Activated CD4-positive, alpha-beta T cell treated with anti-CD3 and anti-CD28 coated beads, Interleukin-2, amount 10 ng/mL, durations not matched to agents 7 days and 5 days (primary cell): Measurements from ENCODE around the gene TCFL5. TPM values are rescaled to one million over a fixed set of nuclear protein-coding genes. Genes with fewer than 3 reads are reported as not detected.

Experiments
- CTCF ChIA-PET: fragments of 350-600 bp; sonication (Branson Sonifier 250); formaldehyde crosslinking; loops from one replicate; lab custom pipeline; 2021; ENCODE audit warnings: antibody characterized with exemption; lab: Charles Lee
- POLR2A ChIA-PET: fragments of 350-600 bp; sonication (Branson Sonifier 250); formaldehyde crosslinking; loops from one replicate; lab custom pipeline; 2021; ENCODE audit warnings: antibody characterized with exemption; lab: Charles Lee
- DNase-seq: peaks from one replicate; pipeline ENCODE4 v3.0.0-alpha.2; 2020
- H3K27ac Mint-ChIP-seq: one replicate; pipeline ENCODE4 v1.8.0; 2021; ENCODE audit warnings: mild to moderate bottlenecking, moderate library complexity, mixed read lengths
- H3K27me3 Mint-ChIP-seq: one replicate; pipeline ENCODE4 v1.8.0; 2021; ENCODE audit warnings: mixed read lengths
- H3K36me3 Mint-ChIP-seq: one replicate; pipeline ENCODE4 v1.8.0; 2021; ENCODE audit warnings: low read depth, mixed read lengths
- H3K4me1 Mint-ChIP-seq: one replicate; pipeline ENCODE4 v1.8.0; 2021; ENCODE audit warnings: mixed read lengths
- H3K4me3 Mint-ChIP-seq: one replicate; pipeline ENCODE4 v1.8.0; 2021; ENCODE audit warnings: mild to moderate bottlenecking, moderate library complexity, mixed read lengths
- H3K9me3 Mint-ChIP-seq: one replicate; pipeline ENCODE4 v1.8.0; 2021; ENCODE audit warnings: mixed read lengths
- total RNA-seq, 2 experiments: library from RNA; stranded (reverse); gene quantifications; one replicate each; pipeline ENCODE4 v1.2.3, GENCODE V29; 2021

TCFL5 gene
- total RNA-seq, 2 experiments from 2014 or later = 7.9 to 8.4 TPM

- H3K36me3 Mint-ChIP-seq = no peaks in the 10 kb centered on the region
- no peak overlapping the region for H3K27ac Mint-ChIP-seq
- no peaks in the 10 kb centered on the region for H3K9me3 Mint-ChIP-seq
- CTCF ChIA-PET = interaction anchor here (1.2 kb wide), 2 partner anchors 11 to 24 kb away, joined by 3 to 4 read pairs; no protein-coding TSS in a partner anchor
- POLR2A ChIA-PET = no interaction called here
- no peak for DNase-seq
- no peaks in the 10 kb centered on the region for H3K27me3 Mint-ChIP-seq
- H3K4me1 Mint-ChIP-seq = no peaks in the 10 kb centered on the region
- H3K4me3 Mint-ChIP-seq = no peak overlapping the region
Observed at GRCh38 chr20:62843656-62844055, 18.0 kb downstream of the TCFL5 start.

- ChIA-PET POLR2A (no interaction called here), CTCF (no interaction called here)
- Mint-ChIP-seq H3K27ac (no peak overlapping the region), H3K4me3 (no peak overlapping the region), H3K36me3 (no peaks in the 10 kb centered on the region), H3K27me3 (no peaks in the 10 kb centered on the region), H3K9me3 (no peaks in the 10 kb centered on the region), H3K4me1 (no peaks in the 10 kb centered on the region)
- DNase-seq = no peak
Observed at GRCh38 chr20:62841705-62842212, 19.9 kb downstream of the TCFL5 start.

- no peak overlapping the region for H3K4me3 Mint-ChIP-seq
- H3K27ac Mint-ChIP-seq = no peak overlapping the region
- H3K9me3 Mint-ChIP-seq = no peaks in the 10 kb centered on the region
- no peaks in the 10 kb centered on the region for H3K27me3 Mint-ChIP-seq
- DNase-seq = no peak
- POLR2A ChIA-PET = no interaction called here
- H3K4me1 Mint-ChIP-seq = no peaks in the 10 kb centered on the region
- no peaks in the 10 kb centered on the region for H3K36me3 Mint-ChIP-seq
- CTCF ChIA-PET = no interaction called here
Observed at GRCh38 chr20:62840244-62841197, 21.1 kb downstream of the TCFL5 start.

GRCh38 chr20:62839816-62840215 lies 21.8 kb downstream of the TCFL5 start:
- Mint-ChIP-seq H3K4me3 (no peak overlapping the region), H3K27ac (no peak overlapping the region), H3K4me1 (no peaks in the 10 kb centered on the region), H3K9me3 (no peaks in the 10 kb centered on the region), H3K36me3 (no peaks in the 10 kb centered on the region), H3K27me3 (no peaks in the 10 kb centered on the region)
- no peak for DNase-seq
- ChIA-PET POLR2A (no interaction called here), CTCF (no interaction called here)

GRCh38 chr20:62839261-62839660 lies 22.4 kb downstream of the TCFL5 start:
- ChIA-PET CTCF (no interaction called here), POLR2A (no interaction called here)
- Mint-ChIP-seq H3K27me3 (no peaks in the 10 kb centered on the region), H3K4me3 (no peak overlapping the region), H3K9me3 (no peaks in the 10 kb centered on the region), H3K36me3 (no peaks in the 10 kb centered on the region), H3K4me1 (no peaks in the 10 kb centered on the region), H3K27ac (no peak overlapping the region)
- DNase-seq = no peak

GRCh38 chr20:62838128-62838891 lies 23.3 kb downstream of the TCFL5 start:
- ChIA-PET CTCF (no interaction called here), POLR2A (no interaction called here)
- Mint-ChIP-seq H3K9me3 (no peaks in the 10 kb centered on the region), H3K4me1 (no peaks in the 10 kb centered on the region), H3K27me3 (no peaks in the 10 kb centered on the region), H3K36me3 (no peaks in the 10 kb centered on the region), H3K4me3 (no peak overlapping the region), H3K27ac (no peak overlapping the region)
- DNase-seq = no peak

GRCh38 chr20:62837790-62838127 lies 23.9 kb downstream of the TCFL5 start:
- DNase-seq = no peak
- H3K9me3 Mint-ChIP-seq = no peaks in the 10 kb centered on the region
- peaks cover 2% of the 10 kb centered on the region for H3K4me1 Mint-ChIP-seq
- ChIA-PET POLR2A (no interaction called here), CTCF (no interaction called here)
- H3K36me3 Mint-ChIP-seq = no peaks in the 10 kb centered on the region
- no peaks in the 10 kb centered on the region for H3K27me3 Mint-ChIP-seq
- no peak overlapping the region for H3K27ac Mint-ChIP-seq
- no peak overlapping the region for H3K4me3 Mint-ChIP-seq

GRCh38 chr20:62836967-62837490 lies 24.6 kb downstream of the TCFL5 start:
- Mint-ChIP-seq H3K36me3 (no peaks in the 10 kb centered on the region), H3K27ac (no peak overlapping the region)

GRCh38 chr20:62835931-62836861 lies 25.4 kb downstream of the TCFL5 start:
- ChIA-PET POLR2A (no interaction called here), CTCF (no interaction called here)
- peaks cover 11% of the 10 kb centered on the region for H3K4me1 Mint-ChIP-seq
- no peaks in the 10 kb centered on the region for H3K27me3 Mint-ChIP-seq
- no peaks in the 10 kb centered on the region for H3K9me3 Mint-ChIP-seq
- H3K27ac Mint-ChIP-seq = no peak overlapping the region
- DNase-seq = no peak
- H3K4me3 Mint-ChIP-seq = no peak overlapping the region
- no peaks in the 10 kb centered on the region for H3K36me3 Mint-ChIP-seq

More at GRCh38 chr20:62836967-62837490, 24.6 kb downstream of the TCFL5 start:
- no peak for DNase-seq
- Mint-ChIP-seq H3K4me3 (no peak overlapping the region), H3K9me3 (no peaks in the 10 kb centered on the region), H3K4me1 (peaks cover 8% of the 10 kb centered on the region), H3K27me3 (no peaks in the 10 kb centered on the region)
- ChIA-PET POLR2A (no interaction called here), CTCF (no interaction called here)

GRCh38 chr20:62834967-62835730 lies 26.5 kb downstream of the TCFL5 start:
- Mint-ChIP-seq H3K9me3 (no peaks in the 10 kb centered on the region), H3K27me3 (no peaks in the 10 kb centered on the region), H3K27ac (no peak overlapping the region), H3K4me3 (no peak overlapping the region), H3K4me1 (peaks cover 11% of the 10 kb centered on the region), H3K36me3 (no peaks in the 10 kb centered on the region)
- ChIA-PET POLR2A (interaction anchor here (0.6 kb wide), 1 partner anchor 14 kb away, joined by 4 read pairs; no protein-coding TSS in a partner anchor), CTCF (no interaction called here)
- DNase-seq = no peak

- POLR2A ChIA-PET = no interaction called here
- Mint-ChIP-seq H3K36me3 (no peaks in the 10 kb centered on the region), H3K9me3 (no peaks in the 10 kb centered on the region), H3K27me3 (no peaks in the 10 kb centered on the region), H3K27ac (no peak overlapping the region), H3K4me3 (no peak overlapping the region), H3K4me1 (peaks cover 11% of the 10 kb centered on the region)
- DNase-seq = no peak
- CTCF ChIA-PET = interaction anchor here (0.7 to 1.4 kb wide), 4 partner anchors 10 to 422 kb away, joined by 3 to 4 read pairs (median 4); no protein-coding TSS in a partner anchor
Observed at GRCh38 chr20:62832951-62833391, 28.7 kb downstream of the TCFL5 start.
